NCI-H2227 (cell line): ENCODE results near the gene GLIPR1L2.

Experiments used
- DNase-seq: peaks from one replicate; lab custom pipeline; 2025; ENCODE audit not compliant: unreplicated experiment; lab: John Stamatoyannopoulos, UW

The GLIPR1L2 gene

GRCh38 chr12:75474116-75474515 lies 83.2 kb downstream of the GLIPR1L2 start:
- DNase-seq = no peak

- DNase-seq = no peak
Observed at GRCh38 chr12:75476071-75476470, 85.2 kb downstream of the GLIPR1L2 start.

- no peak for DNase-seq
Observed at GRCh38 chr12:75477137-75477536, 86.2 kb downstream of the GLIPR1L2 start.

GRCh38 chr12:75478116-75478794 lies 87.4 kb downstream of the GLIPR1L2 start:
- no peak for DNase-seq

- no peak for DNase-seq
Observed at GRCh38 chr12:75479963-75480461, 89.1 kb downstream of the GLIPR1L2 start.

GRCh38 chr12:75480469-75480949 lies 89.6 kb downstream of the GLIPR1L2 start, which contains the start of gene GLIPR1:
TSS of gene GLIPR1 (plus strand) at chr12:75480755. CDS start at chr12:75480881, 126 bp downstream.
- DNase-seq = peak; percentile 12

- DNase-seq = no peak
Observed at GRCh38 chr12:75481013-75481705, 90.3 kb downstream of the GLIPR1L2 start.

- DNase-seq = no peak
Observed at GRCh38 chr12:75481774-75482173, 90.9 kb downstream of the GLIPR1L2 start.
